ENCODE measurements around the gene MTMR2.
"Not testable (repeated sequence)": the region's sequence is repeated elsewhere in the genome, so short reads cannot be mapped to it uniquely, and the experiment has no call there.

The MTMR2 gene

DNA sequence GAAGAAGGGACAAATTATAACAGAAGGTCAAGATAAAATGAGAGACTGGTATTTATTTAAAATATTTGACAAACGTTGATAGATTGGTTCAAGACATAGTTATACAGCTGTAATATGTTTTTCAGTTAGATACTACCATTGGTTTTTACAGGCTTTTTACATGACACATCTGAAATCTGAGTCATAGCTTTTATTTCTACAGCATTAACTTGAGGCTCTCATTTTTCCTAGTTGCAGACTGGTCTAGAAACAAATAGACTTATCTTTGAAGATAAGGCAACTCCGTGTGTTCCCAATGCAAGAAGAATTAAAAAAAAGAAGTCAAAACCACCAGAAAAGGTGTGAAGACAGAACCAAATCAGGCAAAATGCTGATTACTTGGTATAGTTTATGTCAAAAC lies 102.3 kb downstream of the MTMR2 start:
- TF ChIP-seq, protein P1, sequence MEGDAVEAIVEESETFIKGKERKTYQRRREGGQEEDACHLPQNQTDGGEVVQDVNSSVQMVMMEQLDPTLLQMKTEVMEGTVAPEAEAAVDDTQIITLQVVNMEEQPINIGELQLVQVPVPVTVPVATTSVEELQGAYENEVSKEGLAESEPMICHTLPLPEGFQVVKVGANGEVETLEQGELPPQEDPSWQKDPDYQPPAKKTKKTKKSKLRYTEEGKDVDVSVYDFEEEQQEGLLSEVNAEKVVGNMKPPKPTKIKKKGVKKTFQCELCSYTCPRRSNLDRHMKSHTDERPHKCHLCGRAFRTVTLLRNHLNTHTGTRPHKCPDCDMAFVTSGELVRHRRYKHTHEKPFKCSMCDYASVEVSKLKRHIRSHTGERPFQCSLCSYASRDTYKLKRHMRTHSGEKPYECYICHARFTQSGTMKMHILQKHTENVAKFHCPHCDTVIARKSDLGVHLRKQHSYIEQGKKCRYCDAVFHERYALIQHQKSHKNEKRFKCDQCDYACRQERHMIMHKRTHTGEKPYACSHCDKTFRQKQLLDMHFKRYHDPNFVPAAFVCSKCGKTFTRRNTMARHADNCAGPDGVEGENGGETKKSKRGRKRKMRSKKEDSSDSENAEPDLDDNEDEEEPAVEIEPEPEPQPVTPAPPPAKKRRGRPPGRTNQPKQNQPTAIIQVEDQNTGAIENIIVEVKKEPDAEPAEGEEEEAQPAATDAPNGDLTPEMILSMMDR (IDR thresholded peaks at IDR 0.05; ENCODE audit: extremely low read depth, insufficient read depth, missing control alignments): no peak
- no peak for DNase-seq (ENCODE audit: low spot score)

GRCh38 chr11:95816037-95816436 lies 107.9 kb downstream of the MTMR2 start:
- TF ChIP-seq, protein P1 (IDR thresholded peaks at IDR 0.05; ENCODE audit: extremely low read depth, insufficient read depth, missing control alignments): no peak
- in situ Hi-C loops (cut with MboI; ENCODE audit: low pct_unique_long_range_greater_than_20kb, low sequenced_read_pairs, unreplicated experiment): no loop called here
- DNase-seq (ENCODE audit: low spot score): no peak

More for the DNA sequence above, 102.3 kb downstream of the MTMR2 start:
- in situ Hi-C loops (cut with MboI; ENCODE audit: low pct_unique_long_range_greater_than_20kb, low sequenced_read_pairs, unreplicated experiment): no loop called here

GRCh38 chr11:95811052-95811451 lies 112.9 kb downstream of the MTMR2 start:
- in situ Hi-C loops (cut with MboI; ENCODE audit: low pct_unique_long_range_greater_than_20kb, low sequenced_read_pairs, unreplicated experiment): not testable (repeated sequence)

DNA sequence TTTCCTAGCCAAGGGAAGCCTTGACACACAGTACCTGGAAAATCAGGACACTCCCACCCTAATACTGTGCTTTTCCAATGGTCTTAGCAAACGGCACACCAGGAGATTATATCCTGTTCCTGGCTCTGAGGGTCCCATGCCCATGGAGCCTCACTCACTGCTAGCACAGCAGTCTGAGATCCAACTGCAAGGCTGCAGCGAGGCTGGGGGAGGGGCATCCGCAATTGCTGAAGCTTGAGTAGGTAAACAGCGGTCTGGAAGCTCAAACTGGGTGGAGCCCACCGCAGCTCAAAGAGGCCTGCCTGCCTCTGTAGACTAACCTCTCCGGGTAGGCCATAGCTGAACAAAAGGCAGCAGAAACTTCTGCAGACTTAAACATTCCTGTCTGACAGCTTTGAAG lies 117.4 kb downstream of the MTMR2 start:
- DNase-seq (ENCODE audit: low spot score); in situ Hi-C loops (cut with MboI; ENCODE audit: low pct_unique_long_range_greater_than_20kb, low sequenced_read_pairs, unreplicated experiment): not testable (repeated sequence)

More at GRCh38 chr11:95811052-95811451, 112.9 kb downstream of the MTMR2 start:
- not testable (repeated sequence) for DNase-seq (ENCODE audit: low spot score)

DNA sequence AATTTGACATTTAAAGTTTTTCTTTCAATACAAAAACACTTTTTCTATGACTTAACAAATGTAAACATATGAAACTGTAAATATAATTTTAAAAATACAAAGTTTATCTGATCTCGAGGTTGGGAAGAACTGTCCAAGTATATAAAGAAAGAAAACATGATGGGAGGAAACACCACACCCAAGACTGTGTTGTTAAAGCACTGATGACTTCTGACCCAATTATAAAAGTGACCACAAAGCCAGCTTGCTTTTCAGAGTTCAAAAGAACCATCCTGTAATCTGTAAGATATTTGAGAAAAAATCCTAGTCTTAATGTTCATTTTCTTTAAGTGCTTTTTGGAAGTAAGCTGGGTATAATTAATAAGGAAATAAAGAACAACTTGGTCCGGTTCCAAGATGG lies 118.0 kb downstream of the MTMR2 start:
- in situ Hi-C loops (cut with MboI; ENCODE audit: low pct_unique_long_range_greater_than_20kb, low sequenced_read_pairs, unreplicated experiment): no loop called here
- TF ChIP-seq, protein P1 (IDR thresholded peaks at IDR 0.05; ENCODE audit: extremely low read depth, insufficient read depth, missing control alignments): no peak
- DNase-seq (ENCODE audit: low spot score): no peak

DNA sequence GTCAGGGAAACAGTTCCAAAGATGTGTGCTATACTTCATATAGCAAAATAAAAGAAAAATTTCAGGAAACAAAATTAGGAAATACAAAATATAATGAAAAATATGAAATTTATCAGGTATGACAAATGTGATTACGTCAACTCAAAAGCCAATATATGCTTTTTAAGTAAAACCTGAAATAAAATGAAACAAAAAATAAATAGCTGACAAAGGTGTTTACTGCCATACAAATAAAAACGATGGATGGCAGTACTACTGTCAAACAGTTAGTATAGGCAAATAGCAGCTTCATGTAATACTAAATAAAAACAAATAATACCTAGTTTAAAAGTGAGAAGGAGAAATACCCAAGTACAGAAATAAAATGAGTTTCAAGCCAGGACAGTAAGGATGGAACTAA lies 119.9 kb downstream of the MTMR2 start:
- in situ Hi-C loops (cut with MboI; ENCODE audit: low pct_unique_long_range_greater_than_20kb, low sequenced_read_pairs, unreplicated experiment): no loop called here
- TF ChIP-seq, protein P1 (IDR thresholded peaks at IDR 0.05; ENCODE audit: extremely low read depth, insufficient read depth, missing control alignments): no peak
- no peak for DNase-seq (ENCODE audit: low spot score)

DNA sequence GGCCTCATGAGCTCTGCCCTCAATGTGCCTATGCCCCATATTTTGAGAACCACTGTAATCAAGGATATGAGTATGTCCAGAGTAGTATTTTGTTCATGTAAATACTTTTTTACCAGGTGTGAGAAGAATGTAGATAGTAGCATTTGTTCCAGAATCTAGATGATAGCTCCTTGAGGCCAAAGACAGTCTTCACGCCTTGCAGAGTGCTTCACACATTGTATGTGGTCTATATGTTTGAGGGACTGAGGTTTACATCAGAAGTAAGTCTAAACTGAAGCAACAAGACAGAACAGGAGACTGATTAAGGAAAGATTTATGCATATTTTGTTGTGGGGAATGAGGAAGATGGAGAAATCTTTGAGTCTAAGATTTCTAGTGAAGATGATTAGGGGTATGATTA lies 121.1 kb downstream of the MTMR2 start:
- in situ Hi-C loops (cut with MboI; ENCODE audit: low pct_unique_long_range_greater_than_20kb, low sequenced_read_pairs, unreplicated experiment): no loop called here
- no peak for DNase-seq (ENCODE audit: low spot score)
- TF ChIP-seq, protein P1 (IDR thresholded peaks at IDR 0.05; ENCODE audit: extremely low read depth, insufficient read depth, missing control alignments): no peak

- TF ChIP-seq, protein P1 (IDR thresholded peaks at IDR 0.05; ENCODE audit: extremely low read depth, insufficient read depth, missing control alignments): no peak
These were observed 123.5 kb downstream of the MTMR2 start for GRCh38 chr11:95800438-95800837.

More at GRCh38 chr11:95800438-95800837, 123.5 kb downstream of the MTMR2 start:
- in situ Hi-C loops (cut with MboI; ENCODE audit: low pct_unique_long_range_greater_than_20kb, low sequenced_read_pairs, unreplicated experiment): no loop called here
- DNase-seq (ENCODE audit: low spot score): no peak

Measured in GM13977 (cell line).